Gastrocnemius medialis (tissue), 4 donors: ENCODE measurements around the gene RNLS. TPM values are rescaled to one million over a fixed set of nuclear protein-coding genes. Genes with fewer than 3 reads are reported as not detected.

Experiments used
- ATAC-seq, 2 donors: fragments of 150-250 bp; one replicate each; pipeline ENCODE4 v1.9.1; 2016
- DNase-seq, 2 donors: peaks; one replicate each; pipeline ENCODE4 v3.0.0-alpha.2; 2019
- H3K27ac ChIP-seq, 4 donors: fragments of 200-600 bp; sonication (generic); 1 replicate in 1 of 4; 2 replicates in 3 of 4; pipeline ENCODE4 v1.5.1; 2016 to 2018; ENCODE audit warnings: mild to moderate bottlenecking in 2 of 4, moderate library complexity in 1 of 4
- H3K27me3 ChIP-seq, 3 donors: fragments of 200-600 bp; sonication (generic) in 2 of 3; 1 replicate in 1 of 3; 2 replicates in 2 of 3; pipeline versions ENCODE4 v1.5.1 to v1.6.0; 2016 to 2019; ENCODE audit warnings: mild to moderate bottlenecking in 1 of 3, moderate library complexity in 1 of 3
- H3K36me3 ChIP-seq, 2 donors: fragments of 200-600 bp; sonication (generic) in 1 of 2; one replicate each; pipeline ENCODE4 v1.5.1; 2017 to 2018
- H3K4me1 ChIP-seq, 2 donors: fragments of 200-600 bp; sonication (generic) in 1 of 2; one replicate each; pipeline ENCODE4 v1.5.1; 2016 to 2017; ENCODE audit warnings: mild to moderate bottlenecking in 2 of 2
- H3K4me3 ChIP-seq, 4 donors: fragments of 200-600 bp; sonication (generic) in 3 of 4; 1 replicate in 1 of 4; 2 replicates in 3 of 4; pipeline ENCODE4 v1.5.1; 2016 to 2019; ENCODE audit warnings: mild to moderate bottlenecking in 2 of 4
- H3K9me3 ChIP-seq, 3 donors: fragments of 200-600 bp; sonication (generic) in 2 of 3; 1 replicate in 1 of 3; 2 replicates in 2 of 3; pipeline ENCODE4 v1.5.1; 2016 to 2019
- CTCF ChIP-seq, 5 experiments: fragments of 450-650 bp in 3 of 5; fragments of 200-600 bp in 2 of 5; sonication (generic) in 2 of 5; IDR thresholded peaks in 4 of 5; conservative IDR thresholded peaks in 1 of 5; 1 replicate in 4 of 5; 2 replicates in 1 of 5; pipeline ENCODE4 v1.5.1; 2016 to 2019; ENCODE audit warnings: antibody characterized with exemption in 5 of 5, mild to moderate bottlenecking in 3 of 5, moderate library complexity in 3 of 5
- POLR2A ChIP-seq, 2 donors: fragments of 450-650 bp; IDR thresholded peaks; one replicate each; pipeline ENCODE4 v1.6.1; 2017; ENCODE audit warnings: antibody characterized with exemption in 2 of 2, mild to moderate bottlenecking in 2 of 2, moderate library complexity in 2 of 2
- in situ Hi-C, 4 donors: fragments of 200-750 bp; cut with MboI; loops; one replicate each; pipeline versions ENCODE4 v1.15.0 to v1.8.0; 2017; ENCODE audit warnings: low sequenced_read_pairs in 4 of 4
- intact Hi-C: fragments of 100-400 bp; cut with DNase I; formaldehyde crosslinking; loops from one replicate; pipeline ENCODE4 v1.15.1; 2023; ENCODE audit warnings: low total_unique reads
- total RNA-seq, 4 donors: library from RNA; depleted of rRNA; stranded (reverse); fragments of >200 nt; gene quantifications; one replicate each; pipeline versions ENCODE4 v1.1.0 to v1.2.3, GENCODE V29; 2016

Gene RNLS
- total RNA-seq, 4 donors from 2014 or later = 8.1 to 17.5 (median 9.7) TPM

GRCh38 chr10:88540351-88540750 lies 42.8 kb downstream of the RNLS start:
- TF ChIP-seq POLR2A (IDR thresholded peaks at IDR 0.05) = no peak
- no peak for TF ChIP-seq CTCF (IDR thresholded peaks at IDR 0.05 in 4 of 5, conservative IDR thresholded peaks at IDR 0.05 in 1 of 5)
- H3K27me3 ChIP-seq = no peaks in the 10 kb centered on the region
- no peak overlapping the region for H3K4me3 ChIP-seq
- ATAC-seq (no peak), DNase-seq (no peak)
- no peaks in the 10 kb centered on the region for H3K36me3 ChIP-seq
- H3K4me1 ChIP-seq = peaks cover 0 to 16% of the 10 kb centered on the region in 2 donors
- in situ Hi-C loops (loop anchor here in 2 of 4 donors (10.0 kb wide), 3 partner anchors 126 to 686 kb away; no protein-coding TSS in a partner anchor), intact Hi-C loops (no loop called here)
- peak overlapping the region in 3 of 4 donors; percentile 11 to 74 (median 51) for H3K27ac ChIP-seq
- H3K9me3 ChIP-seq = no peaks in the 10 kb centered on the region

GRCh38 chr10:88538048-88538447 lies 45.1 kb downstream of the RNLS start:
- DNase-seq (no peak), ATAC-seq (peak; percentile 55 to 60)
- in situ Hi-C loops (no loop called here), intact Hi-C loops (no loop called here)
- no peaks in the 10 kb centered on the region for H3K36me3 ChIP-seq
- H3K4me3 ChIP-seq = no peak overlapping the region
- TF ChIP-seq CTCF (IDR thresholded peaks at IDR 0.05 in 4 of 5, conservative IDR thresholded peaks at IDR 0.05 in 1 of 5) = no peak
- no peak for TF ChIP-seq POLR2A (IDR thresholded peaks at IDR 0.05)
- peak overlapping the region; percentile 21 to 62 (median 50) for H3K27ac ChIP-seq
- H3K4me1 ChIP-seq = peaks cover 0 to 19% of the 10 kb centered on the region in 2 donors
- no peaks in the 10 kb centered on the region for H3K9me3 ChIP-seq
- no peaks in the 10 kb centered on the region for H3K27me3 ChIP-seq

GRCh38 chr10:88537322-88537721 lies 45.8 kb downstream of the RNLS start:
- intact Hi-C loops = no loop called here
- H3K4me3 ChIP-seq = no peak overlapping the region
- no peak for TF ChIP-seq CTCF (IDR thresholded peaks at IDR 0.05 in 4 of 5, conservative IDR thresholded peaks at IDR 0.05 in 1 of 5)
- no peak for TF ChIP-seq POLR2A (IDR thresholded peaks at IDR 0.05)
- no peaks in the 10 kb centered on the region for H3K9me3 ChIP-seq
- in situ Hi-C loops = no loop called here
- DNase-seq (no peak), ATAC-seq (no peak)
- no peaks in the 10 kb centered on the region for H3K27me3 ChIP-seq
- H3K4me1 ChIP-seq = peaks cover 0 to 19% of the 10 kb centered on the region in 2 donors
- H3K27ac ChIP-seq = peak overlapping the region in 3 of 4 donors; percentile 24 to 65 (median 60)
- H3K36me3 ChIP-seq = no peaks in the 10 kb centered on the region

GRCh38 chr10:88536437-88536836 lies 46.7 kb downstream of the RNLS start:
- Histone ChIP-seq H3K36me3 (no peaks in the 10 kb centered on the region), H3K9me3 (no peaks in the 10 kb centered on the region), H3K4me3 (no peak overlapping the region), H3K27me3 (no peaks in the 10 kb centered on the region), H3K27ac (no peak overlapping the region), H3K4me1 (peaks cover 0 to 13% of the 10 kb centered on the region in 2 donors)
- TF ChIP-seq POLR2A (IDR thresholded peaks at IDR 0.05) (no peak), CTCF (IDR thresholded peaks at IDR 0.05 in 4 of 5, conservative IDR thresholded peaks at IDR 0.05 in 1 of 5) (no peak)
- in situ Hi-C loops = no loop called here
- intact Hi-C loops = no loop called here
- DNase-seq (no peak), ATAC-seq (no peak)
